ENCODE measurements around the gene ZP4. TPM values are rescaled to one million over a fixed set of nuclear protein-coding genes. Genes with fewer than 3 reads are reported as not detected.

The ZP4 gene
- total RNA-seq (2022) (not detected in 2 replicates), Bru-seq, nascent RNA (not detected), BruChase-seq, experiment 1, labeled RNA remaining after a 6-hour chase (not detected), BruChase-seq, experiment 2, labeled RNA remaining after a 2-hour chase (not detected)
- long read RNA-seq = 0 reads

DNA sequence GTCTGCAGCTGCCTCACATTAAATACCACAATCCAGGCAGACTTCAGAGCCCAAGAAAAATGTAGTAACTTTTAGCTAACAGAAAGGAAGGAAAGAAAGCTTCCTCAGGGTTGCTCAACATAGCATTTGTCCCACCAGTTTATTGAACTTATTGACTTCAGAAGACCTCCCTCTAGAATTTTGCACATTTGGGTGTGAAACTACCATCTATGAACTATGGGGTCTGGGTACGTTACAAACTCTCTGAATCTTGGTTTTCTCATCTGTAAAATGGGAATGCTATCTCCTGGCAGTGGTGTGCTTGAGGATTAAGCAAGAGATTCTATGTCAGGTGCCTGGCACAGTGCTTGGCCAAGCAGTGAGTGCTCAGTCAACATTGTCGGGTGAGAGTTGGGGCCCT lies at the start of gene ZP4:
Gene ZP4, minus strand, starts transcription at position 101 of the 400 bp plus-strand sequence. CDS start 287 bp downstream, outside the sequence.
- no peak within 1 kb of the TSS for H3K4me3 Mint-ChIP-seq (ENCODE audit: low read depth, unreplicated experiment)
- CTCF ChIA-PET = no interaction called here

GRCh38 chr1:237938553-237938952 lies 47.8 kb upstream of the ZP4 start:
- no peak for DNase-seq
- H3K4me3 Mint-ChIP-seq (ENCODE audit: low read depth, unreplicated experiment) = no peak overlapping the region
- H3K9me3 Mint-ChIP-seq (ENCODE audit: low read depth, unreplicated experiment) = peaks cover 5% of the 10 kb centered on the region
- intact Hi-C loops (cut with micrococcal nuclease; ENCODE audit: unreplicated experiment) = no loop called here
- BruUV-seq (replicated peaks) = no TSS peak
- no peaks in the 10 kb centered on the region for H3K36me3 Mint-ChIP-seq (ENCODE audit: insufficient read depth, unreplicated experiment)
- no peak overlapping the region for H3K27ac Mint-ChIP-seq (ENCODE audit: unreplicated experiment)
- no peaks in the 10 kb centered on the region for H3K27me3 Mint-ChIP-seq (ENCODE audit: unreplicated experiment)
- TF ChIP-seq, protein P1, sequence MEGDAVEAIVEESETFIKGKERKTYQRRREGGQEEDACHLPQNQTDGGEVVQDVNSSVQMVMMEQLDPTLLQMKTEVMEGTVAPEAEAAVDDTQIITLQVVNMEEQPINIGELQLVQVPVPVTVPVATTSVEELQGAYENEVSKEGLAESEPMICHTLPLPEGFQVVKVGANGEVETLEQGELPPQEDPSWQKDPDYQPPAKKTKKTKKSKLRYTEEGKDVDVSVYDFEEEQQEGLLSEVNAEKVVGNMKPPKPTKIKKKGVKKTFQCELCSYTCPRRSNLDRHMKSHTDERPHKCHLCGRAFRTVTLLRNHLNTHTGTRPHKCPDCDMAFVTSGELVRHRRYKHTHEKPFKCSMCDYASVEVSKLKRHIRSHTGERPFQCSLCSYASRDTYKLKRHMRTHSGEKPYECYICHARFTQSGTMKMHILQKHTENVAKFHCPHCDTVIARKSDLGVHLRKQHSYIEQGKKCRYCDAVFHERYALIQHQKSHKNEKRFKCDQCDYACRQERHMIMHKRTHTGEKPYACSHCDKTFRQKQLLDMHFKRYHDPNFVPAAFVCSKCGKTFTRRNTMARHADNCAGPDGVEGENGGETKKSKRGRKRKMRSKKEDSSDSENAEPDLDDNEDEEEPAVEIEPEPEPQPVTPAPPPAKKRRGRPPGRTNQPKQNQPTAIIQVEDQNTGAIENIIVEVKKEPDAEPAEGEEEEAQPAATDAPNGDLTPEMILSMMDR (IDR thresholded peaks at IDR 0.05; ENCODE audit: unreplicated experiment) = no peak
- CTCF ChIA-PET = interaction anchor here (0.7 kb wide), 1 partner anchor 75 kb away, joined by 3 read pairs; no protein-coding TSS in a partner anchor
- no peaks in the 10 kb centered on the region for H3K4me1 Mint-ChIP-seq (ENCODE audit: low read depth, unreplicated experiment)

More for the DNA sequence above, at the start of gene ZP4:
- H3K36me3 Mint-ChIP-seq (ENCODE audit: insufficient read depth, unreplicated experiment) = no peaks in the 10 kb centered on the region
- no TSS peak for BruUV-seq (replicated peaks)
- no peaks in the 10 kb centered on the region for H3K9me3 Mint-ChIP-seq (ENCODE audit: low read depth, unreplicated experiment)
- DNase-seq = no peak
- intact Hi-C loops (cut with micrococcal nuclease; ENCODE audit: unreplicated experiment) = no loop called here
- no peaks in the 10 kb centered on the region for H3K4me1 Mint-ChIP-seq (ENCODE audit: low read depth, unreplicated experiment)
- TF ChIP-seq, protein P1 (IDR thresholded peaks at IDR 0.05; ENCODE audit: unreplicated experiment) = no peak
- no peaks in the 10 kb centered on the region for H3K27me3 Mint-ChIP-seq (ENCODE audit: unreplicated experiment)
- H3K27ac Mint-ChIP-seq (ENCODE audit: unreplicated experiment) = no peak within 1 kb of the TSS

DNA sequence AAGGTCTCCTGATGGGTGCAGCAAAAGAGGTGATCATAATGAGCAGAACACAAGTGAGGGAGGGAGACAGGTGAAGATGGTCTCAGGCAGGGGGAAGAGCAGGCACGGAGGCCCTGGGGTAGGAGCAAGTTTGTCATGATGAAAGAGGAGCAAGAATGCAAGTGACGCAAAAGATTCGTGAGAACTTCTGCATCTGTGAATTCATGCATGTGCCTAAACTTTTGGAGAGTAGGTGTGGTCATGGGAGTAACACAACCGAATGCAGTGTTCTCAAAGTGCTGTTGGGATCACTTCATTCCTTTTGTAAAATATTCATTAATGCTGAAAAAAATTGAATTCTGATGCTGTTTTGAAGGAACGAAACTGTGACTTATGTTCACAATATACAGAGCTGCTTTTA lies 47.3 kb upstream of the ZP4 start:
- peaks cover 5% of the 10 kb centered on the region for H3K9me3 Mint-ChIP-seq (ENCODE audit: low read depth, unreplicated experiment)
- TF ChIP-seq, protein P1 (IDR thresholded peaks at IDR 0.05; ENCODE audit: unreplicated experiment) = no peak
- intact Hi-C loops (cut with micrococcal nuclease; ENCODE audit: unreplicated experiment) = no loop called here
- no peak for DNase-seq
- H3K36me3 Mint-ChIP-seq (ENCODE audit: insufficient read depth, unreplicated experiment) = no peaks in the 10 kb centered on the region
- no peaks in the 10 kb centered on the region for H3K27me3 Mint-ChIP-seq (ENCODE audit: unreplicated experiment)
- no peaks in the 10 kb centered on the region for H3K4me1 Mint-ChIP-seq (ENCODE audit: low read depth, unreplicated experiment)
- no peak overlapping the region for H3K27ac Mint-ChIP-seq (ENCODE audit: unreplicated experiment)
- H3K4me3 Mint-ChIP-seq (ENCODE audit: low read depth, unreplicated experiment) = no peak overlapping the region
- CTCF ChIA-PET = interaction anchor here (0.7 kb wide), 1 partner anchor 74 kb away, joined by 3 read pairs; no protein-coding TSS in a partner anchor
- BruUV-seq (replicated peaks) = no TSS peak

DNA sequence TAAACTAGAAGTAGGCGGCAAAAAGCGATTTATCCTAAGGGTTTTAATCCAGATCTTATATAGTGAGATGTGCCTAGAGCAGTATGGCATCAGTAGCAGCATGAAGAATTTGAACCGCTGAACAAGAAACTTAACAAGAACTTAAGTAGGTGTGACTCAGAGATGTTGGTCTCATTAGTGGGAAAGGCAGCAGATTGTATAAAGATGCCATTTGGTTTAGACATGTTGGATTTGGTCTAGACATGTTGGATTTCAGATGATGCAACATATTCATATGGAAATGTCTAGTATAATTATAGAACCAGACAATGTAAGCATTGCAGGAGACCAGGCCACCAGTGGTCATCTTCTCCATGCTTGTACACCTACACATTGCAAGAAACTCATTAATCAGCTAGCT lies 42.1 kb upstream of the ZP4 start:
- no peak for DNase-seq
- CTCF ChIA-PET = no interaction called here
- BruUV-seq (replicated peaks) = no TSS peak

More for the DNA sequence above, 42.1 kb upstream of the ZP4 start:
- no peaks in the 10 kb centered on the region for H3K4me1 Mint-ChIP-seq (ENCODE audit: low read depth, unreplicated experiment)
- intact Hi-C loops (cut with micrococcal nuclease; ENCODE audit: unreplicated experiment) = no loop called here
- no peak overlapping the region for H3K4me3 Mint-ChIP-seq (ENCODE audit: low read depth, unreplicated experiment)
- TF ChIP-seq, protein P1 (IDR thresholded peaks at IDR 0.05; ENCODE audit: unreplicated experiment) = no peak
- H3K27me3 Mint-ChIP-seq (ENCODE audit: unreplicated experiment) = no peaks in the 10 kb centered on the region
- H3K36me3 Mint-ChIP-seq (ENCODE audit: insufficient read depth, unreplicated experiment) = no peaks in the 10 kb centered on the region
- H3K9me3 Mint-ChIP-seq (ENCODE audit: low read depth, unreplicated experiment) = no peaks in the 10 kb centered on the region
- no peak overlapping the region for H3K27ac Mint-ChIP-seq (ENCODE audit: unreplicated experiment)
